Activated naive CD4-positive, alpha-beta T cell treated with anti-CD3 and anti-CD28 coated beads, Interleukin-2, amount 50 U/mL, for 24 hours (primary cell): ENCODE data around the gene IPO5.
"Not testable (repeated sequence)": the region's sequence is repeated elsewhere in the genome, so short reads cannot be mapped to it uniquely, and the experiment has no call there.

ENCODE experiments used
- H3K27ac Mint-ChIP-seq: one replicate; pipeline ENCODE4 v1.8.0; 2021; ENCODE audit warnings: mild to moderate bottlenecking, mixed read lengths
- H3K27me3 Mint-ChIP-seq: one replicate; pipeline ENCODE4 v1.8.0; 2021; ENCODE audit warnings: mixed read lengths
- H3K36me3 Mint-ChIP-seq: one replicate; pipeline ENCODE4 v1.8.0; 2021; ENCODE audit warnings: mixed read lengths
- H3K4me1 Mint-ChIP-seq: one replicate; pipeline ENCODE4 v1.8.0; 2021; ENCODE audit warnings: mixed read lengths
- H3K4me3 Mint-ChIP-seq: one replicate; pipeline ENCODE4 v1.8.0; 2021; ENCODE audit warnings: mild to moderate bottlenecking, mixed read lengths
- H3K9me3 Mint-ChIP-seq: one replicate; pipeline ENCODE4 v1.8.0; 2021; ENCODE audit warnings: mixed read lengths

Gene IPO5

GRCh38 chr13:97938706-97939475, 14.6 kb upstream of the IPO5 start:
- H3K27ac Mint-ChIP-seq = no peak overlapping the region
- H3K27me3 Mint-ChIP-seq = peaks cover 8% of the 10 kb centered on the region
- no peaks in the 10 kb centered on the region for H3K36me3 Mint-ChIP-seq
- no peak overlapping the region for H3K4me3 Mint-ChIP-seq
- H3K4me1 Mint-ChIP-seq = no peaks in the 10 kb centered on the region
- no peaks in the 10 kb centered on the region for H3K9me3 Mint-ChIP-seq

- Mint-ChIP-seq H3K4me3 (no peak overlapping the region), H3K27me3 (peaks cover 3% of the 10 kb centered on the region), H3K4me1 (no peaks in the 10 kb centered on the region), H3K9me3 (no peaks in the 10 kb centered on the region), H3K36me3 (no peaks in the 10 kb centered on the region), H3K27ac (no peak overlapping the region)
Measured at GRCh38 chr13:97944396-97945029, 9.0 kb upstream of the IPO5 start.

GRCh38 chr13:97945342-97945741, 8.1 kb upstream of the IPO5 start:
- peaks cover 1% of the 10 kb centered on the region for H3K36me3 Mint-ChIP-seq
- peaks cover 1% of the 10 kb centered on the region for H3K27me3 Mint-ChIP-seq
- H3K27ac Mint-ChIP-seq = no peak overlapping the region
- H3K4me1 Mint-ChIP-seq = no peaks in the 10 kb centered on the region
- peaks cover 4% of the 10 kb centered on the region for H3K9me3 Mint-ChIP-seq
- no peak overlapping the region for H3K4me3 Mint-ChIP-seq

GRCh38 chr13:97945792-97946419, 7.6 kb upstream of the IPO5 start:
- H3K36me3 Mint-ChIP-seq = peaks cover 1% of the 10 kb centered on the region
- H3K4me1 Mint-ChIP-seq = no peaks in the 10 kb centered on the region
- no peak overlapping the region for H3K27ac Mint-ChIP-seq
- H3K9me3 Mint-ChIP-seq = peaks cover 5% of the 10 kb centered on the region
- no peak overlapping the region for H3K4me3 Mint-ChIP-seq
- peaks cover 1% of the 10 kb centered on the region for H3K27me3 Mint-ChIP-seq

- Mint-ChIP-seq H3K36me3 (peaks cover 1% of the 10 kb centered on the region), H3K27me3 (peaks cover 1% of the 10 kb centered on the region), H3K9me3 (peaks cover 5% of the 10 kb centered on the region), H3K4me1 (no peaks in the 10 kb centered on the region), H3K4me3 (no peak overlapping the region), H3K27ac (no peak overlapping the region)
Measured at GRCh38 chr13:97946951-97947588, 6.4 kb upstream of the IPO5 start.

- Mint-ChIP-seq H3K36me3 (peaks cover 1% of the 10 kb centered on the region), H3K9me3 (peaks cover 5% of the 10 kb centered on the region), H3K27me3 (peaks cover 1% of the 10 kb centered on the region), H3K4me3 (no peak overlapping the region), H3K27ac (no peak overlapping the region), H3K4me1 (no peaks in the 10 kb centered on the region)
Measured at GRCh38 chr13:97948041-97948440, 5.4 kb upstream of the IPO5 start.

- H3K27ac Mint-ChIP-seq, H3K36me3 Mint-ChIP-seq, H3K9me3 Mint-ChIP-seq, H3K4me1 Mint-ChIP-seq, H3K4me3 Mint-ChIP-seq, H3K27me3 Mint-ChIP-seq: not testable (repeated sequence)
Measured at GRCh38 chr13:97949316-97949715, 4.2 kb upstream of the IPO5 start.

GRCh38 chr13:97951376-97951775, 2.1 kb upstream of the IPO5 start:
- Mint-ChIP-seq H3K27me3 (peaks cover 1% of the 10 kb centered on the region), H3K27ac (no peak overlapping the region), H3K36me3 (peaks cover 1% of the 10 kb centered on the region), H3K4me1 (no peaks in the 10 kb centered on the region), H3K4me3 (no peak overlapping the region), H3K9me3 (peaks cover 5% of the 10 kb centered on the region)

GRCh38 chr13:97952831-97953230, 644 bp upstream of the IPO5 start:
- H3K27me3 Mint-ChIP-seq, H3K9me3 Mint-ChIP-seq, H3K4me1 Mint-ChIP-seq, H3K36me3 Mint-ChIP-seq, H3K4me3 Mint-ChIP-seq, H3K27ac Mint-ChIP-seq: not testable (repeated sequence)

GRCh38 chr13:97961340-97961739, 7.9 kb downstream of the IPO5 start:
- Mint-ChIP-seq H3K27ac (no peak overlapping the region), H3K4me1 (no peaks in the 10 kb centered on the region), H3K9me3 (no peaks in the 10 kb centered on the region), H3K27me3 (peaks cover 1% of the 10 kb centered on the region), H3K36me3 (no peaks in the 10 kb centered on the region), H3K4me3 (no peak overlapping the region)

GRCh38 chr13:97962887-97963286, 9.4 kb downstream of the IPO5 start:
- Mint-ChIP-seq H3K9me3 (no peaks in the 10 kb centered on the region), H3K4me1 (no peaks in the 10 kb centered on the region), H3K27ac (no peak overlapping the region), H3K36me3 (no peaks in the 10 kb centered on the region), H3K27me3 (peaks cover 4% of the 10 kb centered on the region), H3K4me3 (no peak overlapping the region)

GRCh38 chr13:97967226-97967625, 13.8 kb downstream of the IPO5 start:
- H3K27me3 Mint-ChIP-seq = peaks cover 9% of the 10 kb centered on the region
- H3K4me3 Mint-ChIP-seq = no peak overlapping the region
- no peaks in the 10 kb centered on the region for H3K36me3 Mint-ChIP-seq
- no peaks in the 10 kb centered on the region for H3K4me1 Mint-ChIP-seq
- no peak overlapping the region for H3K27ac Mint-ChIP-seq
- no peaks in the 10 kb centered on the region for H3K9me3 Mint-ChIP-seq

- H3K27ac Mint-ChIP-seq = no peak overlapping the region
- no peaks in the 10 kb centered on the region for H3K4me1 Mint-ChIP-seq
- H3K4me3 Mint-ChIP-seq = no peak overlapping the region
- no peaks in the 10 kb centered on the region for H3K9me3 Mint-ChIP-seq
- peaks cover 9% of the 10 kb centered on the region for H3K27me3 Mint-ChIP-seq
- H3K36me3 Mint-ChIP-seq = no peaks in the 10 kb centered on the region
Measured at GRCh38 chr13:97967948-97968347, 14.5 kb downstream of the IPO5 start.

- no peak overlapping the region for H3K27ac Mint-ChIP-seq
- no peak overlapping the region for H3K4me3 Mint-ChIP-seq
- H3K36me3 Mint-ChIP-seq = no peaks in the 10 kb centered on the region
- H3K9me3 Mint-ChIP-seq = no peaks in the 10 kb centered on the region
- H3K4me1 Mint-ChIP-seq = peaks cover 11% of the 10 kb centered on the region
- H3K27me3 Mint-ChIP-seq = peaks cover 7% of the 10 kb centered on the region
Measured at GRCh38 chr13:97971519-97971918, 18.0 kb downstream of the IPO5 start.

- H3K9me3 Mint-ChIP-seq = no peaks in the 10 kb centered on the region
- peak overlapping the region; percentile 23 for H3K4me3 Mint-ChIP-seq
- H3K4me1 Mint-ChIP-seq = peaks cover 33% of the 10 kb centered on the region
- no peaks in the 10 kb centered on the region for H3K27me3 Mint-ChIP-seq
- peaks cover 8% of the 10 kb centered on the region for H3K36me3 Mint-ChIP-seq
- H3K27ac Mint-ChIP-seq = no peak overlapping the region
Measured at GRCh38 chr13:97974773-97975172, 21.3 kb downstream of the IPO5 start.
